OCI-LY1 (cell line): ENCODE results near the gene ACTN4.

ENCODE experiments used
- CTCF ChIP-seq: fragments of 200-600 bp; sonication (generic), shearing (Covaris generic); IDR thresholded peaks from 2 replicates; pipeline ENCODE4 v1.5.1; 2017; ENCODE audit warnings: mild to moderate bottlenecking, antibody characterized with exemption, low read length, moderate library complexity, mixed read lengths
- EZH2 ChIP-seq: fragments of 200-600 bp; sonication (generic), shearing (Covaris generic); IDR thresholded peaks from 2 replicates; pipeline ENCODE4 v1.8.0; 2017; ENCODE audit warnings: borderline replicate concordance, mixed run types, mild to moderate bottlenecking, antibody characterized with exemption, low read length, moderate library complexity, mixed read lengths

GRCh38 chr19:38759590-38760003, 112.1 kb downstream of the ACTN4 start:
- TF ChIP-seq CTCF (no peak), EZH2 (no peak)
